GM19395 (cell line): ENCODE results near the gene MAFG.
A peak's percentile ranks its signal among the peaks of the same experiment; 100 is the strongest.

Experiments
- ATAC-seq: cut with Tn5 transposase; IDR thresholded peaks from one replicate; pipeline ENCODE4 v1.9.1; 2021; ENCODE audit warnings: mild to moderate bottlenecking, moderate library complexity; ENCODE audit not compliant: unreplicated experiment

MAFG gene

DNA sequence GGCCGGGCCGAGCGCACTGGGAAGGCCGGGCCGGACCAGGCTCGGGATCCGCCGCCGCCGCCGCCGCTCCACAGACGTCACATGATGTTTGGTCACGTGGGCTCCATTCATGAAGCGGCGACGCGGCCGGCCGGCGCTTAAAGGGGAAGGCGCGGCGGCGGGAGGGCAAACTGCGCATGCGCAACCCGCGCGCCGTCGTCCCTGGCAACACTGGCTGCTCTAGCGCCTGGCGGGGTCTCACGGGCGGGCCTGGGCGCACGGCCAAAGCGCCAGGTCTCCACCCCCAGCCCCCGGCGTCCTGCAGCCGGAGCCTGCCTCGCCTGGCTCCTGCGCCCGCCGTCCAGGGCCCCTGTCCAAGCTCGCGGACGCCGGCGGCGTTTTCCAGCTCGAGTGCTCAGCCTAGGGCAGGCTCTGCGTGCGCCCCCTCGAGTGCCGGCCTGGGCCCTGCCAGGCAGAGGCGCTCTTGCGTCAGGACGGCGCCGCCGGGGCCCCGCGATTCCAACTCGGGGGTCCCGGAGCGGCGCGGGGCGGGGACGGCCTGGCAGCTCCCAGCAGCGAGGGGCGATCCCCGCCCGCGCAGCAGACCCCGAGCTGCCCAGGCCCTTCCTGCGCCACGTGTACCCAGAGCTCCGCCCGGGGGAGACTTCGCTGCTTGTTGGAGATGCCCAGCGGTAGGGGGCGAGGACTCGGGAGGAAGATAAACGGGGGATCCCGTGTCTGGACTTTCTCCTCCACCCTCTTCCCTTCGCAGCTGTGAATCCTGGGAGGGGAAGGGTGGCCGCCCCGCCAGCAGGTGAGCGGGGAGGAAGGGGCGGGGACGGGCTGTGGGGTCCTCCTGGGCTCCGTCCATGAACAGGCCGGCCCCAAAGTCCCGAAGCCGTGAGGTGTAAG, at the start of gene MAFG:
Gene MAFG (minus strand): TSS at position 83 of the 891 bp plus-strand sequence. CDS start 4,550 bp downstream, outside the sequence.
- peak; percentile 67 for ATAC-seq

- no peak for ATAC-seq
Measured at GRCh38 chr17:81976332-81977210, 49.0 kb upstream of the MAFG start.

DNA sequence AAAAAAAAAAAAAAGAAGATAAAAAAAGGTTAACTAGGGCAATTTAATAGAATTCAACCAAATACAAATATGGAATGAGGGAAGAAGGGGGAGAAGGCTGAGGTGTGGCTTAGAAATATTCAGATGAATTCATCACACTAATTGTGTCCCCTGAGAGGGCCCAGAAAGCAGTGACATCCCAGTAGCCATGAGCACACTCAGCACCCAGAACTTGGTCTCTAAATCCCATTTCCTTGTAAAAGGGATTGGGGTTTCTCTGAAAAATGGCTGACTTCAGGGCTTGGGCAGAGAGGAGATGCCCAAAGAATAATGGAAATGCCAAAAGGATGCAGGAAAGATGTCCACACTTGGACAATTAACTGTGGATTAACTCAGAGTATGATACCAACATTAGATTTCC, 45.9 kb upstream of the MAFG start:
- no peak for ATAC-seq

GRCh38 chr17:81968850-81969812, 41.6 kb upstream of the MAFG start:
- no peak for ATAC-seq

DNA sequence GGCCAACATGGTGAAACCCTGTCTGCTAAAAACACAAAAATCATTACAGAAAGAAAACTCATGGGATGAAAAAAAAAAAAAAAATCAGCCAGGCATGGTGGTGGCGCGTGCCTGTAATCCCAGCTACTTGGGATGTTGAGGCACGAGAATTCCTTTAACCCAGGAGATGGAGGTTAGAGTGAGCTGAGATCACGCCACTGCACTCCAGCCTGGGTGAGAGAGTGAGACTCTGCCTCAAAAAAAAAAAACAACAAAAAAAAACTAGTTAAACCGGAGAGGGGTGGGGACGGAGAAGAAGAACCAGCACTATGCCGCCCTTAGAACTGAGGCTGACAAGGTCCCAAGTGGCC, 40.8 kb upstream of the MAFG start:
- no peak for ATAC-seq

DNA sequence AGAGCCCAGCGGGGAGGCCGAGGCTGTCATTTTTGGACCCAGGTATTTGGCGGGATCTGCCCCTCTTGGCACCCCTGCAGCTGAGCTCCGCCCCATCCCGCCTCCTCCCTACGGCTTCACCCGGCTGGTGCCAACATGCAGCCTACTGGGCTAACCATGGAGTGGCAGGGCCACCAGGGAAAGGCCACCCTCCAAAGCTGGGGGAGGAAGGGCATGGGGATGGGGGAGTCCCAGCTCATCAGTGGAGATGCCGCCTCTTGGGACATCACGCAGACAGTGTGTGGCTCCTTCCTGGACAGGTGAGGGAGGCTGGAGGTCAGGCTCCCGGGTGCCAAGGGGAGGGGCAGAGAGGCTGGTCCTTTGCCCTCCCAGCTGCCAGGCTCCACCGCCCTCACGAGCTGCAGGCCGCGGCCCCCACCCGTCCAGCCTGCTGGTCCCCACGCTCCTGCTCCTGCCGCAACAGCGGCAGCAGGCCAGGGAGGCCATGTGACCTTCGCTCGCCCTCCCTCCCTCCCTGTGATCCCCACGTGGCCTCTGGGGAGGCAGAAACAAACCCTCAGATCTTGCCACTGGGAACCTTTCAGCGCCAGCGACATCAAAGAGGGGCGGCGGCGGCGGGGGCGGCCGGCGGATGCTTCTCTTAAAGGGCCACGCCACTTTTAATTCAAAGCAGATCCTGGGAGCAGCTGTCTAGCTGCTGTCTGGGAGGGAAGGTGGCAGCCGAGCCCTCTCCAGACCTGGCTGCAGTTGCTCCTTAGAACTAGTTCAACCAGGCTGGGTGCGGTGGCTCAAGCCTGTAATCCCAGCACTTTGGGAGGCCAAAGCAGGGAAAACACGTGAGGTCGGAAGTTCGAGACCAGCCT, 40.2 kb upstream of the MAFG start:
- ATAC-seq = no peak

DNA sequence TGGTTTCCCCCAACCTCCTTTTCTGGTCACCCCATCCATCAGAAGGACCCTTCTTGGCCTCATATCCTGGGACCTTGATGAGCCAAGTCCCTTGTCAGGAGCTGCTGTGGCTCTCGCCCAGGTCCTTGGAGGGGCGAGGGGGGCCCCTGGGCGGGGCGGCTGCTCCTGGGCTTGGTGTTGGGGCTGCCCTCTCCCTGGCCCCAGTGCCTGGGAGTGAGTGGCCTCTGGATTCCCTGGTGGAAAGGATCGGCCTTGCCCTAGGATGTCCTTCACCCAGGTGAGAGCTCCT, 39.7 kb upstream of the MAFG start:
- ATAC-seq = no peak

DNA sequence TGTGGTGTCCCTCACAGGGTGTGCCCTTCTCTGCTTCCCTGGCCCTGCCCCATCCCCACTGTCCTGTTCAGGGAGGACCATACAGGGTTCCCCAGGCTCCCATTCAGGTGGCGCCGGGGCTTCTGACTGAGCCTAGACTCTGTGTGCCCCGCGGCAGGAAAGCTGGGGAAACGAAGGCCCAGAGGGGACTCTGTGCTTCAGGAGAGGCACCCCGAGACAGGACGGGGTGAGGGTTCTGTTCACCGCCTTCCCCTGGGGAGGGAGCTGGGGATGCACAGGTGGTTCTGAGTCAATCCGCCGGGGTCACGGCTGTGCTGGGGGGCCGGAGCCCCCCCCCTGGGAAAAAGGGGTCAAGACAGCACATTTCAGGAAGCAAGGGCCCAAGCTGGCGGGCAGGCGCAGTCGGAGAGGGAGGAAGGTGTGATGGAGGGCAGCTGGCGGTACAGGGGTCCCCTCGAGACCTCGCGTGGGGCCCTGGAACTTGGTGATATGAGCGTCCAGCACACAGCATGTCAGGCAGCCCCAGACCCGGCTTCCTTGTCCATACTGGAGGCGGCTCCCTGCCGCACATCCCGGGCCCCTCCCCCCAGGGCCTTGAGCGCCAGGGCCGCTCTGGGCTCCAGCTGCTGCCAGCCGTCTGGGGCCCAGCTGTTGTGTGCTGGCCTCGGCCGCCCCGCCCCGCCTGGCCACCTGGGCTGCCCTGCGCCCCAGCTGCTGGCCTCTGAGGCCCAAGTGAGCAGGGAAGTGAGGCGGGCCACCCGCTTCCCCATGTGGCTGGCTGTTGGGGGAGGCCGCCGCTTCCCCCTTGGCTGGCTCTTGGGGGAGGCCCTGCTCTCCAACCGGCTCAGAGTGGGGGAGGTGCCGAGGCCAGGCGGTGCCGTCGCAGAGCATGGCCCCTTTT, 39.1 kb upstream of the MAFG start:
- no peak for ATAC-seq

DNA sequence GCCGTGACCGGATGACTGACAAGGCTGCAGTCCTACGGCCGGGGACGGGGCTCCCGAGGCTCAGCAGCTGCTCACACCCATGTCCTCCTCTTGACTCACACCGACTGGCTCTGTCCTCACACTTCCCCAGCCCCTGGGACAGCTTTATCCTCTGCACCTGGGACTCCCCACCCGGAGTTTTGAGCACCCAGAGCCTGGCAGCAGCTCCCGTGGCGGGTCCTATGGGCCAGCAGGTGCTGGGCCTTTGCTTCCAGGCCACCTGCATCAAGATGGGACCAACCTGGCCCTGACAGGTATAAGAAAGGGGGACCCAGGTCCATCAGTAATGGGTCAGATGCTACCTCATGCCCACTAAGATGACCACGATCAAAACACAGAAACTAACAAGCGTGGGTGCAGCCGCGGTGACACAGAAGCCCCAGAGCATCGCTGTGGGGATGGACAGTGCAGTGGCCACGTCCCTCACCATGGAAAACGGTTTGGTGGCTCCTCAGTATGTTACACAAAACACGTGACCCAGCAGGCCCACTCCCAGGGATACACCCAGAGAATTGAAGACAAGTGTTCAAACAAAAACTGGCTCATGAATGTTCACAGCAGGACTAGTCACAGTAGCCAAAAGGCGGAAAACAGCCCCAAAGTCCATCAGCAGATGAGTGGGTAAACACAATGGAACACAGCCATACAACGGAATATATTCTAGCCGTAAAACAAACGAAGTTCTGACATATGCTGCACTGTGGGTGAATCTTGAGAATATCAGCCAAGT, 36.7 kb upstream of the MAFG start:
- no peak for ATAC-seq

DNA sequence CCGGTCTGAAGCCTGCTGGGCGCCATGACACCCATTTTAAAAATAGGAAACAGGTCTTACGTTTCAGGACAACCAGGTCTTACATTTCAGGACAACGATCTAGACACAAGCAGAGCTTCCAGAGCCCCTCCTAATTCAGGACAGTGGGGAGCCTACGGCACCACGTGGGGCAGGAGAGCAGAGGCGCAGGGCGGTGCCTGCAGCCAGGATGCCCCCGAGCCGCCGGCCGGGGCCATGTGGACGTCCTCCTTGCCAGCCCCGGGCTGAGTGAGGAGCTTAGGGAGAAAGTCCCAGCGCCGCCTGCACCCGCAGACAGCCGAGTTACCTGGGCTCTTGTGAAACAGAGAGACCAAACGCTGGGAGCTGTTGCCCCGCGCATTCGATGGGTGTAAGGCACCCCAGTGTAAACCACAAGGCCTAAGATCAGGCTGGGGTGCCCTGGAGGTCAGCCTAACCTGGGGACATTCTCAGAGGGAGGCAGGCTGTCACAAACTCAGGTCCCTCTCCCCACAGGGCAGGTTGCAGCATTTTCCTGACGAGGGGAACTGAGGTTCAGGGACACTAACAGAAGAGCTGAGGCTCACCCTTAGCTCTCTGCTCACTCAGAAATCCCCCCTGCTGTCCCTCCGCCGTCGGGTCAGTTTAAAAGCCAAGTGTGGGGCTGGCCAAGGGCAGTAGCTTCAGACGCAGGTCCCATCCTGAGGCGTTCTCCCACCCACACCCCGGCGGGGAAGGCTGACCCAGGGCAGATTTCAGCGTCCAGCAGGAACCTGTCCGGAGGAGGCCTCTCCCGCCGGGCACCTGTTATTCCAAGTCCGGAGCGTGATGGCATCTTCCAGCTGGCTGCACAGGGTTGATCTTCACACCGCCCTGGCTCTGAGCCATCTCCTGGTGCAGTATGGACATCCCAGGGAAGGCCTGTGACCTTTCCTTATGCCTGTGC, 35.2 kb upstream of the MAFG start:
- ATAC-seq = no peak

DNA sequence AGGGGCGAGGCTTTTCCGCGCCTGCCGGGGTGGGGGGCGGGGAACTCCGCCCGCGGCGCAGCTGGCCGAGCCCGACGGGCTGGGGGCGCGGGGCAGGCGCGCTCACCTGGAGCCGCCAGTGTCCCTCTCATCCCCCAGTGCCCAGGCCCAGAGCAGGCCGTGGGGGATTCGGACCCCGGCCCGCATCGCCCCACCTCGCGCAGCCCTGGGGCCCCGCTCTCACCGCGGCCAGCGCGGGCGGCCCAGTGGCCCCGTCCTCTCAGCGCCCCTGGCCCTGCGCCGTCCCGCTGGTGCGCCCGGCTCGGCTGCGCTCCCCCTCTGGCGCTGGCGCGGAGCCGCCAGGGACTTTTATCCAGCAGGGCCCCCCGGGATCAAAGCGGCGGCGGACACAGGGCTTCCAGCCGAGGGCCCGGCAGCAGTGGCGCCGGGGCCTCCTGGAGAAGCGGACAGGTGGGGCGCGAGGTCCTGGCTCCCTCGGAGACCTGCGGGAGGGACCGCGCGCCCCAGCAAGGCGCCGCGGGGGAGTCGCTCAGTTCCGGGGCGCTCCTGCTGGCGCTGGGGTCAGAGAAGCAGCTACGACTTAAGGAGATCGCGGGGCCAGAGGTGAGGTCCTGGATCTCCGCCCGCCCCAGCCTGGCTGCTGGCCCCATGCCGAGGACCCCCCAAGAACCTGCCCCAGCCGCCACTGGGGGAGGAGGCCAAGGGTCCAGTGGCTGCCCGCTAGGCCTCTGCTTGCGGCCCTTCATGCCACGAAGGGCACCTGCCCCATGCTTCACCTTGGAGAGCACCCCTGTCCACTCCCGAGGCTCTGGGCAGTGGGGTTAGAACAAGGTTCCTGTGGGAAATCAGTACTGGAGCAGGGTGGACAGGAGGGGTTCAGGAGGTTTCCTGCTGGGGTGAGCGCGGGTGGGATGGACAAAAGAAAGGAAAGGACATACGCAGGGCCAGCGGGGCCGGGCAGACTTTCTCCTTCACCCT, 34.3 kb upstream of the MAFG start:
- ATAC-seq = no peak

- ATAC-seq = no peak
Measured at GRCh38 chr17:81961087-81961511, 33.6 kb upstream of the MAFG start, which contains the start of gene NOTUM. NOTUM (minus strand) TSS chr17:81961187; CDS start chr17:81960909, 278 bp downstream.

GRCh38 chr17:81960130-81960958, 32.8 kb upstream of the MAFG start:
- ATAC-seq = no peak

- ATAC-seq = no peak
Measured at GRCh38 chr17:81959362-81960129, 32.0 kb upstream of the MAFG start.
